Mesendoderm (in vitro differentiated cells): Measurements from ENCODE around the gene CSNK1A1L.

Experiments
- DNase-seq: peaks from one replicate; pipeline ENCODE4 v3.0.0; 2013
- H2AK5ac ChIP-seq: 2 replicates; pipeline ENCODE4 v1.6.1; 2013; ENCODE audit warnings: low read length, inconsistent platforms
- H2BK120ac ChIP-seq: 2 replicates; pipeline ENCODE4 v1.6.1; 2013; ENCODE audit warnings: low read depth, mild to moderate bottlenecking, low read length, moderate library complexity, mixed read lengths
- H2BK15ac ChIP-seq: replicated peaks from 2 replicates; pipeline ENCODE4 v1.6.1; 2013; ENCODE audit warnings: low read depth, mild to moderate bottlenecking, moderate library complexity
- H2BK5ac ChIP-seq: 2 replicates; pipeline ENCODE4 v1.6.1; 2013; ENCODE audit warnings: low read length, inconsistent platforms
- H3K18ac ChIP-seq: 2 replicates; pipeline ENCODE4 v1.6.1; 2013; ENCODE audit warnings: mild to moderate bottlenecking, low read length, mixed read lengths
- H3K23ac ChIP-seq: one replicate; pipeline ENCODE4 v1.6.1; 2013; ENCODE audit warnings: low read length
- H3K27ac ChIP-seq: 2 replicates; pipeline ENCODE4 v1.5.1; 2013; ENCODE audit warnings: low read depth, mild to moderate bottlenecking, inconsistent platforms, low read length, moderate library complexity
- H3K27me3 ChIP-seq: 2 replicates; pipeline ENCODE4 v1.6.1; 2013; ENCODE audit warnings: low read length, control low read depth, mild to moderate bottlenecking, inconsistent platforms; ENCODE audit not compliant: insufficient read depth, poor library complexity
- H3K36me3 ChIP-seq: 2 replicates; pipeline ENCODE4 v1.6.1; 2013; ENCODE audit warnings: low read length, inconsistent platforms; ENCODE audit not compliant: control insufficient read depth, insufficient read depth
- H3K4ac ChIP-seq: one replicate; pipeline ENCODE4 v1.6.1; 2013; ENCODE audit warnings: low read depth, mild to moderate bottlenecking, low read length, moderate library complexity
- H3K4me1 ChIP-seq: 2 replicates; pipeline ENCODE4 v1.6.1; 2013; ENCODE audit warnings: low read depth, low read length, inconsistent platforms; ENCODE audit not compliant: control insufficient read depth
- H3K4me2 ChIP-seq: 2 replicates; pipeline ENCODE4 v1.6.1; 2013; ENCODE audit warnings: low read length
- H3K4me3 ChIP-seq: 2 replicates; pipeline ENCODE4 v1.5.1; 2013; ENCODE audit warnings: mild to moderate bottlenecking, low read length
- H3K56ac ChIP-seq: one replicate; pipeline ENCODE4 v1.6.1; 2013; ENCODE audit warnings: low read length
- H3K79me1 ChIP-seq: 2 replicates; pipeline ENCODE4 v1.6.1; 2013; ENCODE audit warnings: low read length, inconsistent platforms
- H3K79me2 ChIP-seq: 2 replicates; pipeline ENCODE4 v1.6.1; 2013; ENCODE audit warnings: mild to moderate bottlenecking, low read length; ENCODE audit not compliant: control insufficient read depth, insufficient read depth
- H3K9ac ChIP-seq: 2 replicates; pipeline ENCODE4 v1.6.1; 2013; ENCODE audit warnings: low read length, inconsistent platforms
- H4K5ac ChIP-seq: one replicate; pipeline ENCODE4 v1.6.1; 2013; ENCODE audit warnings: low read length
- H4K8ac ChIP-seq: one replicate; pipeline ENCODE4 v1.6.1; 2013; ENCODE audit warnings: low read depth, mild to moderate bottlenecking, control low read depth, low read length, moderate library complexity
- WGBS: extraction: QIAGEN DNeasy Blood & Tissue Kit; methylation state at CpG from one replicate; pipeline ENCODE4 v1.1.7; 2013; ENCODE audit warnings: low lambda C conversion rate, missing lambda C conversion rate; ENCODE audit not compliant: insufficient coverage; ENCODE audit errors: extremely low coverage; 5-methylcytosine and 5-hydroxymethylcytosine counted together

The CSNK1A1L gene

GRCh38 chr13:37076818-37077217, 28.6 kb downstream of the CSNK1A1L start:
- Histone ChIP-seq H3K4ac (no peak overlapping the region), H2BK15ac (no peak overlapping the region), H3K79me2 (no peaks in the 10 kb centered on the region), H2BK120ac (no peak overlapping the region), H3K56ac (no peak overlapping the region), H4K8ac (no peak overlapping the region), H3K36me3 (no peaks in the 10 kb centered on the region), H3K9ac (no peak overlapping the region), H2BK5ac (no peak overlapping the region), H3K4me1 (no peaks in the 10 kb centered on the region), H3K4me3 (no peak overlapping the region), H2AK5ac (no peak overlapping the region), H3K18ac (no peak overlapping the region), H3K27ac (no peak overlapping the region), H3K23ac (no peak overlapping the region), H3K4me2 (no peak overlapping the region), H3K79me1 (no peaks in the 10 kb centered on the region), H3K27me3 (no peaks in the 10 kb centered on the region), H4K5ac (no peak overlapping the region)
- no peak for DNase-seq
- WGBS: no CpG with 5 or more reads among the region's 2 CpGs

- H3K4me1 ChIP-seq: no peaks in the 10 kb centered on the region
- no CpG with 5 or more reads among the region's 2 CpGs for WGBS
- no peak overlapping the region for H2AK5ac ChIP-seq
- no peaks in the 10 kb centered on the region for H3K79me1 ChIP-seq
- no peak overlapping the region for H2BK5ac ChIP-seq
- H3K27ac ChIP-seq: no peak overlapping the region
- no peak overlapping the region for H3K4ac ChIP-seq
- no peaks in the 10 kb centered on the region for H3K36me3 ChIP-seq
- H3K4me3 ChIP-seq: no peak overlapping the region
- H3K23ac ChIP-seq: no peak overlapping the region
- H3K4me2 ChIP-seq: no peak overlapping the region
- H4K5ac ChIP-seq: no peak overlapping the region
- no peaks in the 10 kb centered on the region for H3K27me3 ChIP-seq
- H2BK15ac ChIP-seq: no peak overlapping the region
- peak; percentile 18 for DNase-seq
- no peak overlapping the region for H2BK120ac ChIP-seq
- no peak overlapping the region for H3K56ac ChIP-seq
- H3K18ac ChIP-seq: no peak overlapping the region
- no peak overlapping the region for H4K8ac ChIP-seq
- H3K9ac ChIP-seq: no peak overlapping the region
- no peaks in the 10 kb centered on the region for H3K79me2 ChIP-seq
Measured at GRCh38 chr13:37075164-37075563, 30.3 kb downstream of the CSNK1A1L start.

GRCh38 chr13:37074703-37075102, 30.8 kb downstream of the CSNK1A1L start:
- WGBS: no CpG with 5 or more reads among the region's 1 CpG
- DNase-seq: peak; percentile 21

GRCh38 chr13:37072024-37072423, 33.4 kb downstream of the CSNK1A1L start:
- Histone ChIP-seq H3K27me3 (no peaks in the 10 kb centered on the region), H3K4me1 (no peaks in the 10 kb centered on the region), H2BK5ac (no peak overlapping the region), H2BK15ac (no peak overlapping the region), H3K4ac (no peak overlapping the region), H2AK5ac (no peak overlapping the region), H3K36me3 (no peaks in the 10 kb centered on the region), H3K4me2 (no peak overlapping the region), H4K8ac (no peak overlapping the region), H3K4me3 (no peak overlapping the region), H4K5ac (no peak overlapping the region), H3K79me2 (no peaks in the 10 kb centered on the region), H3K18ac (no peak overlapping the region), H3K56ac (no peak overlapping the region), H3K9ac (no peak overlapping the region), H2BK120ac (no peak overlapping the region), H3K79me1 (no peaks in the 10 kb centered on the region), H3K27ac (no peak overlapping the region), H3K23ac (no peak overlapping the region)
- DNase-seq: no peak
- no CpG with 5 or more reads among the region's 4 CpGs for WGBS

More at GRCh38 chr13:37074703-37075102, 30.8 kb downstream of the CSNK1A1L start:
- no peak overlapping the region for H2BK15ac ChIP-seq
- no peak overlapping the region for H2AK5ac ChIP-seq
- no peak overlapping the region for H3K56ac ChIP-seq
- no peaks in the 10 kb centered on the region for H3K36me3 ChIP-seq
- H3K79me2 ChIP-seq: no peaks in the 10 kb centered on the region
- no peak overlapping the region for H3K4me2 ChIP-seq
- H3K79me1 ChIP-seq: no peaks in the 10 kb centered on the region
- H3K27me3 ChIP-seq: no peaks in the 10 kb centered on the region
- no peaks in the 10 kb centered on the region for H3K4me1 ChIP-seq
- H3K9ac ChIP-seq: no peak overlapping the region
- H3K23ac ChIP-seq: no peak overlapping the region
- no peak overlapping the region for H3K27ac ChIP-seq
- H2BK120ac ChIP-seq: no peak overlapping the region
- no peak overlapping the region for H4K8ac ChIP-seq
- no peak overlapping the region for H3K4ac ChIP-seq
- no peak overlapping the region for H2BK5ac ChIP-seq
- H3K4me3 ChIP-seq: no peak overlapping the region
- no peak overlapping the region for H4K5ac ChIP-seq
- no peak overlapping the region for H3K18ac ChIP-seq

GRCh38 chr13:37070956-37071355, 34.5 kb downstream of the CSNK1A1L start:
- no peak overlapping the region for H4K5ac ChIP-seq

GRCh38 chr13:37070145-37070695, 35.2 kb downstream of the CSNK1A1L start:
- no CpG with 5 or more reads among the region's 9 CpGs for WGBS
- Histone ChIP-seq H2BK15ac (no peak overlapping the region), H3K4ac (no peak overlapping the region), H2BK5ac (no peak overlapping the region), H3K9ac (no peak overlapping the region), H4K5ac (no peak overlapping the region), H3K23ac (no peak overlapping the region), H3K4me2 (no peak overlapping the region), H2AK5ac (no peak overlapping the region), H3K27ac (no peak overlapping the region), H3K4me3 (no peak overlapping the region), H4K8ac (no peak overlapping the region), H3K27me3 (no peaks in the 10 kb centered on the region), H3K36me3 (no peaks in the 10 kb centered on the region), H3K79me1 (no peaks in the 10 kb centered on the region), H3K18ac (no peak overlapping the region), H2BK120ac (no peak overlapping the region), H3K4me1 (no peaks in the 10 kb centered on the region), H3K56ac (no peak overlapping the region), H3K79me2 (no peaks in the 10 kb centered on the region)
- no peak for DNase-seq

More at GRCh38 chr13:37070956-37071355, 34.5 kb downstream of the CSNK1A1L start:
- Histone ChIP-seq H3K4me2 (no peak overlapping the region), H3K18ac (no peak overlapping the region), H3K4ac (no peak overlapping the region), H3K36me3 (no peaks in the 10 kb centered on the region), H3K79me2 (no peaks in the 10 kb centered on the region), H4K8ac (no peak overlapping the region), H3K27me3 (no peaks in the 10 kb centered on the region), H3K23ac (no peak overlapping the region), H3K4me3 (no peak overlapping the region), H3K9ac (no peak overlapping the region), H2BK15ac (no peak overlapping the region), H3K79me1 (no peaks in the 10 kb centered on the region), H3K4me1 (no peaks in the 10 kb centered on the region), H3K27ac (no peak overlapping the region), H3K56ac (no peak overlapping the region), H2BK120ac (no peak overlapping the region), H2AK5ac (no peak overlapping the region), H2BK5ac (no peak overlapping the region)
- DNase-seq: no peak
- WGBS: no CpG with 5 or more reads among the region's 7 CpGs
